ENCODE measurements around the gene FRS3.
A peak's percentile ranks its signal among the peaks of the same experiment; 100 is the strongest.

FRS3 gene

GRCh38 chr6:41779788-41780550, at the start of gene FRS3:
Gene FRS3, minus strand, starts transcription at chr6:41779900. Its CDS starts 2,913 bp downstream, at chr6:41776987.
- H3K9ac ChIP-seq (ENCODE audit: low read length) = peak within 1 kb of the TSS; percentile 68
- peak within 1 kb of the TSS; percentile 99 for H2AFZ ChIP-seq (ENCODE audit: low read depth, low read length, severe bottlenecking)
- H3K9me2 ChIP-seq (replicated peaks; ENCODE audit: insufficient read depth, low read length) = no peaks in the 10 kb centered on the region
- H3K9me3 ChIP-seq (ENCODE audit: insufficient read depth, low read length) = no peaks in the 10 kb centered on the region
- H3K27ac ChIP-seq (ENCODE audit: low read depth, low read length) = no peak within 1 kb of the TSS
- peak within 1 kb of the TSS; percentile 90 for H3K4me2 ChIP-seq (ENCODE audit: low read depth, low read length, poor library complexity, severe bottlenecking)
- H4K20me1 ChIP-seq (ENCODE audit: low read depth, low read length) = no peaks in the 10 kb centered on the region
- H3K36me3 ChIP-seq (ENCODE audit: low read length) = no peaks in the 10 kb centered on the region
- TF ChIP-seq EZH2phosphoT487 (conservative IDR thresholded peaks at IDR 0.05; ENCODE audit: low read length) (no peak), CTCF (IDR thresholded peaks at IDR 0.05; ENCODE audit: insufficient read depth, low read length, poor library complexity, severe bottlenecking) (peak; percentile 100)
- peak within 1 kb of the TSS; percentile 80 for H3K4me3 ChIP-seq (ENCODE audit: insufficient read depth, low read length, poor library complexity, severe bottlenecking)
- H3F3A ChIP-seq (ENCODE audit: insufficient read depth) = peaks cover 18% of the 10 kb centered on the region
- H3K79me2 ChIP-seq (ENCODE audit: insufficient read depth, low read length) = no peaks in the 10 kb centered on the region
- H3K27me3 ChIP-seq (ENCODE audit: low read length) = no peaks in the 10 kb centered on the region

GRCh38 chr6:41826343-41827022, 46.8 kb upstream of the FRS3 start:
- Histone ChIP-seq H3K4me3 (ENCODE audit: insufficient read depth, low read length, poor library complexity, severe bottlenecking) (no peak overlapping the region), H3K27me3 (ENCODE audit: low read length) (no peaks in the 10 kb centered on the region), H3K9me3 (ENCODE audit: insufficient read depth, low read length) (no peaks in the 10 kb centered on the region), H2AFZ (ENCODE audit: low read depth, low read length, severe bottlenecking) (no peak overlapping the region), H3F3A (ENCODE audit: insufficient read depth) (peaks cover 3% of the 10 kb centered on the region; the same call in 1 of the 2 replicates), H3K27ac (ENCODE audit: low read depth, low read length) (no peak overlapping the region), H3K4me2 (ENCODE audit: low read depth, low read length, poor library complexity, severe bottlenecking) (no peak overlapping the region), H3K79me2 (ENCODE audit: insufficient read depth, low read length) (no peaks in the 10 kb centered on the region), H3K36me3 (ENCODE audit: low read length) (peaks cover 7% of the 10 kb centered on the region; the same call in 1 of the 2 replicates), H3K9me2 (replicated peaks; ENCODE audit: insufficient read depth, low read length) (no peaks in the 10 kb centered on the region), H3K9ac (ENCODE audit: low read length) (no peak overlapping the region), H4K20me1 (ENCODE audit: low read depth, low read length) (no peaks in the 10 kb centered on the region)
- TF ChIP-seq CTCF (IDR thresholded peaks at IDR 0.05; ENCODE audit: insufficient read depth, low read length, poor library complexity, severe bottlenecking) (no peak), EZH2phosphoT487 (conservative IDR thresholded peaks at IDR 0.05; ENCODE audit: low read length) (no peak)

GRCh38 chr6:41824571-41825569, 45.2 kb upstream of the FRS3 start:
- H3K79me2 ChIP-seq (ENCODE audit: insufficient read depth, low read length) = no peaks in the 10 kb centered on the region
- H4K20me1 ChIP-seq (ENCODE audit: low read depth, low read length) = no peaks in the 10 kb centered on the region
- H3K9me3 ChIP-seq (ENCODE audit: insufficient read depth, low read length) = no peaks in the 10 kb centered on the region
- peaks cover under 1% of the 10 kb centered on the region; the same call in 1 of the 2 replicates for H3F3A ChIP-seq (ENCODE audit: insufficient read depth)
- H2AFZ ChIP-seq (ENCODE audit: low read depth, low read length, severe bottlenecking) = no peak overlapping the region
- H3K9ac ChIP-seq (ENCODE audit: low read length) = no peak overlapping the region
- no peaks in the 10 kb centered on the region for H3K9me2 ChIP-seq (replicated peaks; ENCODE audit: insufficient read depth, low read length)
- TF ChIP-seq EZH2phosphoT487 (conservative IDR thresholded peaks at IDR 0.05; ENCODE audit: low read length) (no peak), CTCF (IDR thresholded peaks at IDR 0.05; ENCODE audit: insufficient read depth, low read length, poor library complexity, severe bottlenecking) (no peak)
- H3K4me3 ChIP-seq (ENCODE audit: insufficient read depth, low read length, poor library complexity, severe bottlenecking) = no peak overlapping the region
- H3K27me3 ChIP-seq (ENCODE audit: low read length) = no peaks in the 10 kb centered on the region
- no peak overlapping the region for H3K4me2 ChIP-seq (ENCODE audit: low read depth, low read length, poor library complexity, severe bottlenecking)
- H3K36me3 ChIP-seq (ENCODE audit: low read length) = peaks cover 3% of the 10 kb centered on the region; the same call in 1 of the 2 replicates
- H3K27ac ChIP-seq (ENCODE audit: low read depth, low read length) = no peak overlapping the region
